GM12864 (cell line): ENCODE data around the gene NEK2.

Source experiments
- DNase-seq: peaks from one replicate; pipeline ENCODE4 v3.0.0-alpha.2; 2011; ENCODE audit warnings: low read depth
- H3K4me3 ChIP-seq: 2 replicates; pipeline ENCODE4 v1.5.1; 2011; ENCODE audit warnings: mild to moderate bottlenecking, low read depth, low read length, control low read depth
- CTCF ChIP-seq: IDR thresholded peaks from 2 replicates; pipeline ENCODE4 v1.5.1; 2011; ENCODE audit warnings: low read depth, mild to moderate bottlenecking, moderate library complexity, low read length, control low read depth, inconsistent platforms; ENCODE audit errors: missing control alignments

The NEK2 gene

GRCh38 chr1:211654838-211655787, 20.3 kb downstream of the NEK2 start:
- DNase-seq = peak; percentile 50

DNA sequence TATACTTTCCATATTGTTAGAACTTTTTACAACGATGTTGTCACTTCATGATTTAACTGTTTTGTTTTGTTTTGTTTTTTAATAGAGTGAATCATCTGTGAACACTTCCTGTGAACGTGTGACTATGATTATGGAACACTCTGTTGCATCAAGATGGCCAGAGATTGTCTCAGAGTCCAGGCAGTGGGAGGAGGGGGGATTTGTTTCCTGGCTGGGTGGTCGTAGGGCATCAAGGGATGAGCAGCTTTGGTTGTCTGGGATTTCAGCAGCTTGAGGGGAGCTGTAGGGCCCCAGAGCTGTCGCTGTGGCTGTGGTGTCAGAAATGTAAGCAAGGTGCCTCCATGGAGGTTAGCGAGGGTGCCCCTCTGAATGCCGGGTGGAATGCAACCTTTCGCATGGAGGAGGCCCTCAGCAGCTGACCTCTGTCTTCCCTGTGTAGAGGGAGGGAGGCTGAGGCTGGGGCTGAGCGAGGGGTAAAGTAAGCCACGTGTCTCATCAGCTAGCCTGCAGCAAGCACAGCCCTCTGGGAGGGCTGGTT, 21.4 kb downstream of the NEK2 start:
- TF ChIP-seq CTCF = no peak
- no peak overlapping the region for H3K4me3 ChIP-seq
- no peak for DNase-seq

More at GRCh38 chr1:211654838-211655787, 20.3 kb downstream of the NEK2 start:
- peak; percentile 95 for TF ChIP-seq CTCF
- no peak overlapping the region for H3K4me3 ChIP-seq

GRCh38 chr1:211653293-211653692, 22.1 kb downstream of the NEK2 start:
- DNase-seq = no peak
- TF ChIP-seq CTCF = no peak
- H3K4me3 ChIP-seq = no peak overlapping the region

- H3K4me3 ChIP-seq = no peak overlapping the region
- TF ChIP-seq CTCF = no peak
- no peak for DNase-seq
Observed at GRCh38 chr1:211652371-211652770, 23.1 kb downstream of the NEK2 start.

DNA sequence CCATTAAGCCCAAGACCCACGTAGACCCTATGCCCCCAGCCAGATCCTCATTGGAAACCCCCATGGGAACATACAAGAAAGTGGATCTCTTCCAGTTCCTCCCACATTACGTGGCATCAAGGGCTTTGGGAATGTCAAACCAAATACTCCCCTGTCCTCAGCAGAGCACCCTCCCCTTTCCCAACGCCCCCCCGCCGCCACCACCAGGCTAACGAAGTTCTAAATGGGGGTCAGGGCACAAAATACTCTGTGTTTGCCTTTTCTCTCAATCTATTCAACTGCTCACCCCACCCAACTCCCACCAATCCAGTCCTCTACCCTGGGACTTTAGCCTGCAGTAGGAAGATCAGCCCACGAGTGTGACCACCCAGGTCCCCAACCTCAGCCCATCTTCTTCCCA, 24.5 kb downstream of the NEK2 start:
- H3K4me3 ChIP-seq = no peak overlapping the region
- no peak for DNase-seq
- TF ChIP-seq CTCF = no peak

DNA sequence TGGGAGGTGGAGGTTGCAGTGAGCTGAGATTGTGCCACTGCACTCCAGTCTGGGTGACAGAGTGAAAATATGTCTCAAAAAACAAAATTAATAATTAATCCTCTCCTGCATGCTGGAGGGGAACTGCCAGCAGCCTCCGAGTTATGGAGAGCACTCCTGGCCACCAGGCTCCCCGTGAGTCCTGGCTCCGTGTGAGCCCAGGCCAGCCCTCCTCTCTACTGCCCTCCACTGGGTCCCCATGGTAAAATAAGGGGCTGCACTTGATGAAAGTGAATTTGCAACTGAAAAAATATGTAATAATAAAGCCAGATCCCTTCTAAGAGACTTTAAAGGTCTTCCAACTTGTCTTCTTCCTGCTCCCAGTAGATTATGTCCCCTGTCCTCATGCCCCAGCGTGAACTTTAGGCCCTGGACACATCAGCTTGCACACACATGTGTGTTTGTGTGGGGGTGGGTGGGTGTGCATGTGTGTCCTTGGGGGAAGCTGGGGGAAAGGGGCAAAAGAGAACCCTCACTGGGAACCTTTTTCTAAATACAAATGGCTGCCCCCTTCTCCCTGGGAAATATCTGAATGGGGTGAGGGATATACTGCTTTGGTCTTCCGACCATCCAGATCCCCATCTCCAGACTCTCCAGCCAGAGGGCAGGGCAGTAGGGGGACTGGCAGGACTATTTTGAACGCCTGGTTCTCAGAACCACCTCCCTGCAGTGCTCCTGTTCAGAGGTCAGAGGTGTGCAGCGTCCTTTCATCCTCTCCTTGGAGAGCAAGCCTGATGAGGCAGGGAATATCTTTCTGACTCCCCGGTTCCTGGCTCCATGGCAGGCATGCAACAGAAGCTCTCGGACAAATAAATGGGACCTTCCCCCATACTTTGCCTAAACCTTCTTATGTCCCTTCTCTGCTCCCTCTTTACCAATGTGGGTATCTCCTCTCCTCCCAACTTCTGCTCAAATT, 26.2 kb downstream of the NEK2 start:
- H3K4me3 ChIP-seq = no peak overlapping the region
- DNase-seq = no peak
- TF ChIP-seq CTCF = peak; percentile 48
